AG04450 (cell line): ENCODE results near the gene EPHA4. TPM values are rescaled to one million over a fixed set of nuclear protein-coding genes. Genes with fewer than 3 reads are reported as not detected.

Source experiments
- CTCF ChIA-PET: fragments of 300-600, 350-600 bp; formaldehyde crosslinking; extraction: SDS; loops from one replicate; lab custom pipeline; 2022; ENCODE audit warnings: antibody characterized with exemption, inconsistent platforms; lab: Charles Lee
- POLR2A ChIA-PET: fragments of 350-600 bp; formaldehyde crosslinking; extraction: SDS; loops from one replicate; lab custom pipeline; 2021; ENCODE audit warnings: antibody characterized with exemption, inconsistent platforms; lab: Yijun Ruan, JAX
- DNase-seq: peaks from one replicate; pipeline ENCODE4 v3.0.0-alpha.2; 2011; ENCODE audit warnings: low read depth, low spot score
- H3K27ac ChIP-seq: one replicate; pipeline ENCODE4 v1.5.1; 2012; ENCODE audit warnings: low read depth, low read length, control low read depth
- H3K27me3 ChIP-seq: one replicate; pipeline ENCODE4 v1.6.0; 2012; ENCODE audit warnings: low read length; ENCODE audit not compliant: control insufficient read depth, insufficient read depth
- H3K4me3 ChIP-seq: 2 replicates; pipeline ENCODE4 v1.5.1; 2011; ENCODE audit warnings: mild to moderate bottlenecking, low read depth, low read length, control low read depth
- H3K9me3 ChIP-seq: 2 replicates; pipeline ENCODE4 v1.5.1; 2012; ENCODE audit warnings: low read length; ENCODE audit not compliant: control insufficient read depth, insufficient read depth
- CTCF ChIP-seq: IDR thresholded peaks from 2 replicates; pipeline ENCODE4 v1.5.1; 2011; ENCODE audit warnings: low read depth, low read length, control low read depth, inconsistent platforms
- polyA plus RNA-seq: library from polyadenylated mRNA; depleted of rRNA; stranded (reverse); fragments of >200 nt; gene quantifications from 2 replicates; pipeline ENCODE4 v1.2.3, GENCODE V29; 2011

EPHA4 gene
- polyA plus RNA-seq, 1 experiment = 37.9 TPM

GRCh38 chr2:221567231-221567760 lies 4.8 kb downstream of the EPHA4 start:
- Histone ChIP-seq H3K9me3 (no peaks in the 10 kb centered on the region; the same call in 1 of the 2 replicates), H3K27me3 (no peaks in the 10 kb centered on the region), H3K4me3 (no peak overlapping the region), H3K27ac (no peak overlapping the region)
- no peak for DNase-seq
- no peak for TF ChIP-seq CTCF
- ChIA-PET POLR2A (no interaction called here), CTCF (no interaction called here)

GRCh38 chr2:221563270-221563985 lies 8.7 kb downstream of the EPHA4 start:
- CTCF ChIA-PET = no interaction called here
- POLR2A ChIA-PET = no interaction called here
- no peaks in the 10 kb centered on the region for H3K9me3 ChIP-seq

GRCh38 chr2:221562226-221562625 lies 9.9 kb downstream of the EPHA4 start:
- Histone ChIP-seq H3K27ac (no peak overlapping the region), H3K9me3 (no peaks in the 10 kb centered on the region), H3K4me3 (no peak overlapping the region), H3K27me3 (no peaks in the 10 kb centered on the region)
- DNase-seq = no peak
- TF ChIP-seq CTCF = no peak
- ChIA-PET POLR2A (interaction anchor here (0.7 kb wide), 2 partner anchors 22 to 120 kb away, joined by 3 to 4 read pairs; no protein-coding TSS in a partner anchor), CTCF (no interaction called here)

More at GRCh38 chr2:221563270-221563985, 8.7 kb downstream of the EPHA4 start:
- H3K4me3 ChIP-seq = no peak overlapping the region
- DNase-seq = no peak
- H3K27me3 ChIP-seq = no peaks in the 10 kb centered on the region
- no peak for TF ChIP-seq CTCF
- H3K27ac ChIP-seq = no peak overlapping the region

GRCh38 chr2:221561770-221562169 lies 10.3 kb downstream of the EPHA4 start:
- CTCF ChIA-PET = no interaction called here
- Histone ChIP-seq H3K27me3 (no peaks in the 10 kb centered on the region), H3K9me3 (no peaks in the 10 kb centered on the region), H3K4me3 (no peak overlapping the region), H3K27ac (no peak overlapping the region)
- POLR2A ChIA-PET = interaction anchor here (0.7 kb wide), 2 partner anchors 21 to 119 kb away, joined by 3 to 4 read pairs; no protein-coding TSS in a partner anchor
- no peak for DNase-seq
- TF ChIP-seq CTCF = no peak

- no peak for DNase-seq
- POLR2A ChIA-PET = no interaction called here
- H3K27ac ChIP-seq = no peak overlapping the region
- H3K9me3 ChIP-seq = no peaks in the 10 kb centered on the region
- H3K4me3 ChIP-seq = no peak overlapping the region
- H3K27me3 ChIP-seq = no peaks in the 10 kb centered on the region
- CTCF ChIA-PET = interaction anchor here (0.7 kb wide), 1 partner anchor 1825 kb away, joined by 3 read pairs; no protein-coding TSS in a partner anchor
- no peak for TF ChIP-seq CTCF
These were observed 12.1 kb downstream of the EPHA4 start for GRCh38 chr2:221559991-221560390.
